Glutamatergic neuron (in vitro differentiated cells): Measurements from ENCODE around the gene SYNE1. TPM values are rescaled to one million over a fixed set of nuclear protein-coding genes. Genes with fewer than 3 reads are reported as not detected.

Experiments
- DNase-seq: peaks from one replicate; pipeline ENCODE4 v3.0.0; 2022
- H3K27ac Mint-ChIP-seq: one replicate; pipeline ENCODE4 v1.8.0; 2020; ENCODE audit warnings: mild to moderate bottlenecking, mixed read lengths, inconsistent platforms; ENCODE audit not compliant: unreplicated experiment
- H3K27me3 Mint-ChIP-seq: one replicate; pipeline ENCODE4 v1.8.0; 2020; ENCODE audit warnings: mild to moderate bottlenecking, moderate library complexity, mixed read lengths, inconsistent platforms; ENCODE audit not compliant: unreplicated experiment
- H3K36me3 Mint-ChIP-seq: one replicate; pipeline ENCODE4 v1.8.0; 2020; ENCODE audit warnings: mild to moderate bottlenecking, mixed read lengths, inconsistent platforms; ENCODE audit not compliant: unreplicated experiment
- H3K4me1 Mint-ChIP-seq: one replicate; pipeline ENCODE4 v1.8.0; 2020; ENCODE audit warnings: mild to moderate bottlenecking, low read depth, mixed read lengths, inconsistent platforms; ENCODE audit not compliant: unreplicated experiment
- H3K4me3 Mint-ChIP-seq: one replicate; pipeline ENCODE4 v1.8.0; 2020; ENCODE audit warnings: mild to moderate bottlenecking, mixed read lengths, inconsistent platforms; ENCODE audit not compliant: unreplicated experiment
- H3K9me3 Mint-ChIP-seq: one replicate; pipeline ENCODE4 v1.8.0; 2020; ENCODE audit warnings: mild to moderate bottlenecking, moderate library complexity, mixed read lengths, inconsistent platforms; ENCODE audit not compliant: unreplicated experiment
- CTCF ChIP-seq: fragments of 200-600 bp; sonication (generic); IDR thresholded peaks from one replicate; pipeline ENCODE4 v1.5.0; 2021; ENCODE audit not compliant: partially characterized antibody, unreplicated experiment
- total RNA-seq: library from RNA; stranded (reverse); fragmentation: NEBNext Ultra II Directional; extraction: Animal tissue kit (Norgen Biotek cat#: 25700); gene quantifications from one replicate; pipeline ENCODE4 v1.2.1, GENCODE V29; 2021; ENCODE audit not compliant: unreplicated experiment

Gene SYNE1
- total RNA-seq, 1 donor from 2014 or later, result 23.4 TPM

- no peak for TF ChIP-seq CTCF
- no peak for DNase-seq
- Mint-ChIP-seq H3K4me1 (no peaks in the 10 kb centered on the region), H3K27ac (no peak overlapping the region), H3K36me3 (no peaks in the 10 kb centered on the region), H3K4me3 (no peak overlapping the region), H3K9me3 (no peaks in the 10 kb centered on the region), H3K27me3 (no peaks in the 10 kb centered on the region)
Measured at GRCh38 chr6:152161501-152161900, 475.7 kb downstream of the SYNE1 start.

GRCh38 chr6:152160346-152160745, 476.8 kb downstream of the SYNE1 start:
- Mint-ChIP-seq H3K27me3 (no peaks in the 10 kb centered on the region), H3K4me3 (no peak overlapping the region), H3K4me1 (no peaks in the 10 kb centered on the region), H3K27ac (no peak overlapping the region), H3K9me3 (no peaks in the 10 kb centered on the region), H3K36me3 (no peaks in the 10 kb centered on the region)
- TF ChIP-seq CTCF, result no peak
- DNase-seq, result no peak

- H3K4me3 Mint-ChIP-seq, result no peak overlapping the region
- DNase-seq, result no peak
- no peaks in the 10 kb centered on the region for H3K27me3 Mint-ChIP-seq
- H3K9me3 Mint-ChIP-seq, result no peaks in the 10 kb centered on the region
- no peaks in the 10 kb centered on the region for H3K4me1 Mint-ChIP-seq
- H3K36me3 Mint-ChIP-seq, result no peaks in the 10 kb centered on the region
- no peak overlapping the region for H3K27ac Mint-ChIP-seq
- TF ChIP-seq CTCF, result no peak
Measured at GRCh38 chr6:152155792-152156191, 481.4 kb downstream of the SYNE1 start.

- DNase-seq, result no peak
- Mint-ChIP-seq H3K9me3 (no peaks in the 10 kb centered on the region), H3K36me3 (no peaks in the 10 kb centered on the region), H3K27me3 (no peaks in the 10 kb centered on the region), H3K4me3 (no peak overlapping the region), H3K4me1 (peaks cover 3% of the 10 kb centered on the region), H3K27ac (no peak overlapping the region)
- TF ChIP-seq CTCF, result no peak
Measured at GRCh38 chr6:152154559-152155356, 482.4 kb downstream of the SYNE1 start.

- TF ChIP-seq CTCF, result no peak
- DNase-seq, result no peak
- peaks cover 3% of the 10 kb centered on the region for H3K4me1 Mint-ChIP-seq
- no peak overlapping the region for H3K27ac Mint-ChIP-seq
- H3K27me3 Mint-ChIP-seq, result peaks cover 2% of the 10 kb centered on the region
- H3K36me3 Mint-ChIP-seq, result no peaks in the 10 kb centered on the region
- H3K4me3 Mint-ChIP-seq, result no peak overlapping the region
- no peaks in the 10 kb centered on the region for H3K9me3 Mint-ChIP-seq
Measured at GRCh38 chr6:152151920-152152319, 485.2 kb downstream of the SYNE1 start.
